Measurements from ENCODE around the gene RNFT2.

- TF ChIP-seq POLR2AphosphoS5 (IDR thresholded peaks at IDR 0.05) (no peak), CTCF (IDR thresholded peaks at IDR 0.05) (no peak)
Measured at GRCh38 chr12:116881877-116882507, 143.9 kb downstream of the RNFT2 start.

Measured in breast epithelium (tissue), 3 donors.